Adrenal gland (tissue), 12 donors: ENCODE results near the gene SLC4A3. TPM values are rescaled to one million over a fixed set of nuclear protein-coding genes. Genes with fewer than 3 reads are reported as not detected.

Source experiments
- DNase-seq, 7 donors: peaks; one replicate each; pipeline ENCODE4 v3.0.0-alpha.2; 2019 to 2020
- H3K27ac ChIP-seq, 5 donors: fragments of 200-600 bp; sonication (generic) in 4 of 5; 1 replicate in 3 of 5; 2 replicates in 2 of 5; pipeline versions ENCODE4 v1.5.1 to v1.8.0; 2016 to 2020; ENCODE audit warnings: mild to moderate bottlenecking in 1 of 5
- H3K27me3 ChIP-seq: fragments of 200-600 bp; 2 replicates; pipeline ENCODE4 v1.8.0; 2021
- H3K36me3 ChIP-seq, 2 donors: fragments of 200-600 bp; replicated peaks in 1 of 2; 1 replicate in 1 of 2; 2 replicates in 1 of 2; pipeline versions ENCODE4 v1.5.1 to v1.8.0; 2018 to 2022
- H3K4me1 ChIP-seq, 2 donors: fragments of 200-600 bp; replicated peaks in 1 of 2; 1 replicate in 1 of 2; 2 replicates in 1 of 2; pipeline versions ENCODE4 v1.5.1 to v1.8.0; 2018 to 2021
- H3K4me3 ChIP-seq, 4 donors: fragments of 200-600 bp; sonication (generic) in 3 of 4; one replicate each; pipeline ENCODE4 v1.5.1; 2016 to 2018
- H3K9me3 ChIP-seq, 3 donors: fragments of 200-600 bp; sonication (generic) in 1 of 3; replicated peaks in 1 of 3; 1 replicate in 2 of 3; 2 replicates in 1 of 3; pipeline versions ENCODE4 v1.5.1 to v1.8.0; 2016 to 2021
- POLR2A ChIP-seq, 2 donors: fragments of 450-650 bp; IDR thresholded peaks; one replicate each; pipeline ENCODE4 v1.6.1; 2017; ENCODE audit warnings: antibody characterized with exemption in 2 of 2, mild to moderate bottlenecking in 2 of 2, moderate library complexity in 1 of 2
- whole genome bisulfite sequencing, 4 donors: extraction: QIAGEN DNeasy Blood & Tissue Kit in 2 of 4; methylation state at CpG; one replicate each; pipeline versions ENCODE4 v1.1.5 to v1.1.7; 2013 to 2017; 5-methylcytosine and 5-hydroxymethylcytosine counted together
- intact Hi-C, 2 donors: fragments of 100-400 bp; cut with DNase I; formaldehyde crosslinking; loops; one replicate each; pipeline versions ENCODE4 v1.14.1 to v1.15.0; 2022 to 2023
- polyA plus RNA-seq, 3 donors: library from polyadenylated mRNA; stranded (reverse); fragments of 200-250 nt in 2 of 3; fragments of 350-450 nt in 1 of 3; fragmentation: Illumina TruSeq in 1 of 3; extraction: RNeasy Lipid Tissue Mini Kit (QIAGEN cat#74804) in 1 of 3; gene quantifications; one replicate each; pipeline ENCODE4 v1.2.3, GENCODE V29; 2013 to 2014
- total RNA-seq, 9 donors: library from RNA; depleted of rRNA in 4 of 9; stranded (reverse); fragments of >200 nt in 4 of 9; fragments of 120-200 nt in 1 of 9; fragmentation: NEBNext Ultra II Directional in 1 of 9; extraction: Animal tissue kit (Norgen Biotek cat#: 25700) in 1 of 9; gene quantifications; one replicate each; pipeline versions ENCODE4 v1.1.0 to v1.2.4, GENCODE V29; 2013 to 2023
- TF ChIP-seq, protein P1 (sequence below), 6 experiments: fragments of 450-650 bp in 4 of 6; fragments of 200-600 bp in 2 of 6; sonication (generic) in 1 of 6; IDR thresholded peaks; 1 replicate in 5 of 6; 2 replicates in 1 of 6; pipeline versions ENCODE4 v1.5.1 to v1.8.0; 2016 to 2021; ENCODE audit warnings: antibody characterized with exemption in 6 of 6, mild to moderate bottlenecking in 2 of 6, moderate library complexity in 1 of 6
- donor health status: healthy with polysubstance abuse.
- donor health status: Bipolar disorder and iron deficiency.
- donor health status: DM: yes; HTN: yes; CAD: no.
- donor health status: DM: no; HTN: no; CAD: no.
- donor health status: DM: no; HTN: no; CAD: no.
- donor health status: DM: yes; HTN: yes; CAD: no.

SLC4A3 gene
- total and polyA plus RNA-seq, 12 donors = 3.9 to 40.5 (median 15.0) TPM

DNA sequence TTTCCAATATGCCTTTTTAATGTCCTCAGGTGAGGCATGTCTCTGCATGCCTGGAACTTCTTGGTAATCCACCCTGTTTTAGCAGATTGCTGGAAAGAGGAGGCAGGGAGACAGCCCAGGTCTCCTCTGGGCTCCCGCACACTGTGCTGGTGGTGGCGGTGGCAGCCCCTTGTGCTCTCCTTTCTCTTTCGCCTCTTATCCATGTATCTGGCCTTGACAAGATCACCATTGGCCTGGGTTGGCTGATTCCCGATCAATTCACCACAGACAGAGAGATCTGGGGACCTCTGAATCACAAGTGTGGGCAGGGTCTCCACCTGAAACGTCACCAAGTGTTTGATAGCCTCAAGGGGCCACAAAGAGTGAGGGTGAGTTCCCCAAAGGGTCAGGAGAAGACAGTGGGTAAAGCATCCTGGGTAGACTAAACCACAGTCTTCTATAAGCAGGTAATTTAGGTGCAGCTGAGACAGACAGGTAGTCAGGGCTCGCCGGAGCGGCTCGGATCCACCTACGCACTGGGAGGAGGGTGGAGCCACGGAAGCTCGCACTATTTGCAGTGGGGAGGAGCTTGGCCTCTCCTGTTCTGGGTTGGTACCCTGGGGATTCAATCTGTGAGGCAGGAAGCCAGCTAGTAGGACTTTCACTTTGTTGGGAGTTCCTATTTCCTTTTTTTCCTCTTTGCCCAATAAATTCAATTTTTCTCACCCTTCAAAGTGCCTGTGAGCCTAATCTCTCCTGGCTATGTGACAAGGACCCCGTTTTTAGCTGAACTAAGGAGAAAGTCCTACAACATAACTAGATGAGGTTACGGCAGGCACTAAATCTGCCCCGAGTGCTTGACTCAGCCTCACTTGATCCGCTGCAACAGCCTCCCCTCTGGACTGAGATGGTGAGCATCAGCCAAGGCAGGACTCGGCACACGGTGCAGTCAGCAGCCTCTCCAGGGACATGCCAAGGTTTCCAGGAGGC is 57.6 kb downstream of the SLC4A3 start:
- intact Hi-C loops = loop anchor here (5.0 kb wide), 1 partner anchor 143 kb away; the partner anchor contains the start of genes CHPF (in 2 of the 2) and TMEM198 (in 2 of the 2)
- WGBS, 4 donors = 28 to 50% (median 40%) methylated on average over 18 of the region's 18 CpGs

DNA sequence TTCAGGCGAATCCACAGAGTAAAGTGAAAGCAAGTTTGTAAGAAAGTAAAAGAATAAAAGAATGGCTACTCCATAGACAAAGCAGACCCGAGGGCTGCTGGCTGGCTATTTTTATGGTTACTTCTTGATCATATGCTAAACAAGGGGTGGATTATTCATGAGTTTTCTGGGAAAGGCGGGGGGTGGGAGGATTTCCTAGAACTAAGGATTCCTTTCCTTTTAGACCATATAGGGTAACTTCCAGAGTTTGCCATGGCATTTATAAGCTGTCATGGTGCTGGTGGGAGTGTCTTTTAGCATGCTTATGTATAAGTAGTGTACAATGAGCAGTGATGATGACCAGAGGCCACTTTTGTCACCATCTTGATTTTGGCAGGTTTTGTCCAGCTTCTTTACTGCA is 59.8 kb downstream of the SLC4A3 start:
- H3K36me3 ChIP-seq = no peaks in the 10 kb centered on the region
- no peak overlapping the region for H3K27ac ChIP-seq
- no peaks in the 10 kb centered on the region for H3K4me1 ChIP-seq
- 58 to 72% (median 67%) methylated on average over 3 of the region's 3 CpGs for WGBS, 4 donors
- H3K27me3 ChIP-seq = peaks cover 10% of the 10 kb centered on the region
- no peak overlapping the region for H3K4me3 ChIP-seq
- TF ChIP-seq POLR2A (IDR thresholded peaks at IDR 0.05) = no peak
- TF ChIP-seq, protein P1, sequence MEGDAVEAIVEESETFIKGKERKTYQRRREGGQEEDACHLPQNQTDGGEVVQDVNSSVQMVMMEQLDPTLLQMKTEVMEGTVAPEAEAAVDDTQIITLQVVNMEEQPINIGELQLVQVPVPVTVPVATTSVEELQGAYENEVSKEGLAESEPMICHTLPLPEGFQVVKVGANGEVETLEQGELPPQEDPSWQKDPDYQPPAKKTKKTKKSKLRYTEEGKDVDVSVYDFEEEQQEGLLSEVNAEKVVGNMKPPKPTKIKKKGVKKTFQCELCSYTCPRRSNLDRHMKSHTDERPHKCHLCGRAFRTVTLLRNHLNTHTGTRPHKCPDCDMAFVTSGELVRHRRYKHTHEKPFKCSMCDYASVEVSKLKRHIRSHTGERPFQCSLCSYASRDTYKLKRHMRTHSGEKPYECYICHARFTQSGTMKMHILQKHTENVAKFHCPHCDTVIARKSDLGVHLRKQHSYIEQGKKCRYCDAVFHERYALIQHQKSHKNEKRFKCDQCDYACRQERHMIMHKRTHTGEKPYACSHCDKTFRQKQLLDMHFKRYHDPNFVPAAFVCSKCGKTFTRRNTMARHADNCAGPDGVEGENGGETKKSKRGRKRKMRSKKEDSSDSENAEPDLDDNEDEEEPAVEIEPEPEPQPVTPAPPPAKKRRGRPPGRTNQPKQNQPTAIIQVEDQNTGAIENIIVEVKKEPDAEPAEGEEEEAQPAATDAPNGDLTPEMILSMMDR (IDR thresholded peaks at IDR 0.05) = no peak
- DNase-seq = no peak
- H3K9me3 ChIP-seq = no peaks in the 10 kb centered on the region
- intact Hi-C loops = loop anchor here (5.0 kb wide), 1 partner anchor 145 kb away; the partner anchor contains the start of genes CHPF (in 2 of the 2) and TMEM198 (in 2 of the 2)

More for the DNA sequence above, 57.6 kb downstream of the SLC4A3 start:
- H3K4me3 ChIP-seq = peak overlapping the region in 1 of 4 donors; percentile 47
- H3K4me1 ChIP-seq = no peaks in the 10 kb centered on the region
- peaks cover 6% of the 10 kb centered on the region for H3K27me3 ChIP-seq
- TF ChIP-seq POLR2A (IDR thresholded peaks at IDR 0.05) = no peak
- TF ChIP-seq, protein P1 (IDR thresholded peaks at IDR 0.05) = no peak
- no peaks in the 10 kb centered on the region for H3K9me3 ChIP-seq
- H3K27ac ChIP-seq = peak overlapping the region in 2 of 5 donors; percentile 74 to 83
- no peaks in the 10 kb centered on the region for H3K36me3 ChIP-seq
- DNase-seq = peak; percentile 24 to 70 (median 45)

- WGBS, 4 donors = 81 to 86% (median 82%) methylated on average over 19 of the region's 19 CpGs
- peaks cover 10% of the 10 kb centered on the region for H3K27me3 ChIP-seq
- no peaks in the 10 kb centered on the region for H3K9me3 ChIP-seq
- intact Hi-C loops = loop anchor here (5.0 kb wide), 1 partner anchor 146 kb away; the partner anchor contains the start of genes CHPF (in 2 of the 2) and TMEM198 (in 2 of the 2)
- no peak overlapping the region for H3K4me3 ChIP-seq
- H3K36me3 ChIP-seq = no peaks in the 10 kb centered on the region
- H3K27ac ChIP-seq = peak overlapping the region in 1 of 5 donors; percentile 63
- no peaks in the 10 kb centered on the region for H3K4me1 ChIP-seq
- no peak for DNase-seq
- TF ChIP-seq, protein P1 (IDR thresholded peaks at IDR 0.05) = no peak
- TF ChIP-seq POLR2A (IDR thresholded peaks at IDR 0.05) = no peak
Measured at GRCh38 chr2:219687882-219688559, 60.6 kb downstream of the SLC4A3 start.
